Subcutaneous adipose tissue (tissue), 4 donors: ENCODE results near the gene CAMTA1. TPM values are rescaled to one million over a fixed set of nuclear protein-coding genes. Genes with fewer than 3 reads are reported as not detected.

Source experiments
- CTCF ChIP-seq: fragments of 450-650 bp; IDR thresholded peaks from one replicate; pipeline ENCODE4 v1.5.1; 2016; ENCODE audit warnings: low read depth, mild to moderate bottlenecking, control low read depth, antibody characterized with exemption, moderate library complexity
- total RNA-seq, 4 donors: library from RNA; depleted of rRNA; stranded (reverse); fragments of >200 nt; gene quantifications; one replicate each; pipeline ENCODE4 v1.1.0, GENCODE V29; 2016

The CAMTA1 gene
- total RNA-seq, 4 donors from 2014 or later: 58.6 to 82.5 (median 78.0) TPM

GRCh38 chr1:7459914-7460313 is 674.7 kb downstream of the CAMTA1 start:
- no peak for TF ChIP-seq CTCF

GRCh38 chr1:7460807-7461206 is 675.6 kb downstream of the CAMTA1 start:
- TF ChIP-seq CTCF: no peak

- TF ChIP-seq CTCF: no peak
Measured at GRCh38 chr1:7462617-7463016, 677.4 kb downstream of the CAMTA1 start.

- no peak for TF ChIP-seq CTCF
Measured at GRCh38 chr1:7463526-7463925, 678.3 kb downstream of the CAMTA1 start.

- no peak for TF ChIP-seq CTCF
Measured at GRCh38 chr1:7464736-7465135, 679.5 kb downstream of the CAMTA1 start.

GRCh38 chr1:7467476-7468175 is 682.4 kb downstream of the CAMTA1 start:
- no peak for TF ChIP-seq CTCF

- no peak for TF ChIP-seq CTCF
Measured at GRCh38 chr1:7468248-7468647, 683.0 kb downstream of the CAMTA1 start.
